ENCODE results near the gene NDUFA1. TPM values are rescaled to one million over a fixed set of nuclear protein-coding genes. Genes with fewer than 3 reads are reported as not detected.

NDUFA1 gene
- total and polyA plus RNA-seq, 4 donors, result 27.4 to 260 (median 63.3) TPM

GRCh38 chrX:119828446-119828845 lies 43.2 kb upstream of the NDUFA1 start:
- no peaks in the 10 kb centered on the region for H3K27me3 ChIP-seq (ENCODE audit: control insufficient read depth in 4 of 4, insufficient read depth in 4 of 4, low read length in 3 of 4)
- peaks cover under 1 to 7% (median 6%) of the 10 kb centered on the region in 4 donors for H3K36me3 ChIP-seq (ENCODE audit: control insufficient read depth in 4 of 4, insufficient read depth in 3 of 4, low read depth in 1 of 4, low read length in 3 of 4)
- WGBS, result 95% methylated on average over 5 of the region's 5 CpGs
- no peak for DNase-seq (ENCODE audit: low spot score)
- TF ChIP-seq EGR1 (IDR thresholded peaks at IDR 0.05; ENCODE audit: low read depth in 2 of 2) (no peak), MAX (IDR thresholded peaks at IDR 0.05) (no peak), FOXA2 (IDR thresholded peaks at IDR 0.05) (no peak), SP1 (IDR thresholded peaks at IDR 0.05) (no peak), ATF3 (IDR thresholded peaks at IDR 0.05) (no peak), NR2F2 (IDR thresholded peaks at IDR 0.05) (no peak), GABPA (IDR thresholded peaks at IDR 0.05 in 1 of 2, conservative IDR thresholded peaks at IDR 0.05 in 1 of 2) (no peak), YY1 (IDR thresholded peaks at IDR 0.05) (no peak), CTCF (IDR thresholded peaks at IDR 0.05; ENCODE audit: low read depth, low read length, missing input control) (no peak)
- no peaks in the 10 kb centered on the region for H3K9me3 ChIP-seq (ENCODE audit: control insufficient read depth in 4 of 4, low read length in 3 of 4)
- no peak overlapping the region for H3K9ac ChIP-seq (ENCODE audit: low read depth in 1 of 2, low read length in 2 of 2)
- peaks cover 0 to 5% (median 0%) of the 10 kb centered on the region in 4 donors for H3K4me1 ChIP-seq (ENCODE audit: control insufficient read depth in 4 of 4, insufficient read depth in 4 of 4, low read length in 3 of 4)
- H3K4me3 ChIP-seq (ENCODE audit: low read depth in 1 of 3, low read length in 3 of 3), result no peak overlapping the region
- H3K27ac ChIP-seq (ENCODE audit: low read depth in 1 of 2, low read length in 2 of 2), result no peak overlapping the region

- H3K36me3 ChIP-seq (ENCODE audit: control insufficient read depth in 4 of 4, insufficient read depth in 3 of 4, low read depth in 1 of 4, low read length in 3 of 4), result peaks cover 4 to 23% (median 16%) of the 10 kb centered on the region in 4 donors
- no peak for DNase-seq (ENCODE audit: low spot score)
- no peak overlapping the region for H3K4me3 ChIP-seq (ENCODE audit: low read depth in 1 of 3, low read length in 3 of 3)
- no peak for TF ChIP-seq RAD21 (IDR thresholded peaks at IDR 0.05)
- no peak for TF ChIP-seq GABPA (IDR thresholded peaks at IDR 0.05 in 1 of 2, conservative IDR thresholded peaks at IDR 0.05 in 1 of 2)
- no peak for TF ChIP-seq EGR1 (IDR thresholded peaks at IDR 0.05; ENCODE audit: low read depth in 2 of 2)
- TF ChIP-seq TAF1 (conservative IDR thresholded peaks at IDR 0.05), result no peak
- H3K9ac ChIP-seq (ENCODE audit: low read depth in 1 of 2, low read length in 2 of 2), result no peak overlapping the region
- no peak overlapping the region for H3K27ac ChIP-seq (ENCODE audit: low read depth in 1 of 2, low read length in 2 of 2)
- H3K9me3 ChIP-seq (ENCODE audit: control insufficient read depth in 4 of 4, low read length in 3 of 4), result no peaks in the 10 kb centered on the region
- 85% methylated on average over 3 of the region's 3 CpGs for WGBS
- no peaks in the 10 kb centered on the region for H3K4me1 ChIP-seq (ENCODE audit: control insufficient read depth in 4 of 4, insufficient read depth in 4 of 4, low read length in 3 of 4)
- no peaks in the 10 kb centered on the region for H3K27me3 ChIP-seq (ENCODE audit: control insufficient read depth in 4 of 4, insufficient read depth in 4 of 4, low read length in 3 of 4)
Measured at GRCh38 chrX:119833905-119834304, 37.7 kb upstream of the NDUFA1 start.

- under 1% methylated on average over 54 of the region's 54 CpGs for WGBS
- Histone ChIP-seq H3K9ac (ENCODE audit: low read depth in 1 of 2, low read length in 2 of 2) (peak within 1 kb of the TSS; percentile 83 to 87), H3K9me3 (ENCODE audit: control insufficient read depth in 4 of 4, low read length in 3 of 4) (no peaks in the 10 kb centered on the region), H3K4me1 (ENCODE audit: control insufficient read depth in 4 of 4, insufficient read depth in 4 of 4, low read length in 3 of 4) (peaks cover 0 to 7% (median 3%) of the 10 kb centered on the region in 4 donors), H3K27ac (ENCODE audit: low read depth in 1 of 2, low read length in 2 of 2) (peak within 1 kb of the TSS; percentile 77 to 86), H3K27me3 (ENCODE audit: control insufficient read depth in 4 of 4, insufficient read depth in 4 of 4, low read length in 3 of 4) (no peaks in the 10 kb centered on the region), H3K4me3 (ENCODE audit: low read depth in 1 of 3, low read length in 3 of 3) (peak within 1 kb of the TSS; percentile 78 to 85 (median 78)), H3K36me3 (ENCODE audit: control insufficient read depth in 4 of 4, insufficient read depth in 3 of 4, low read depth in 1 of 4, low read length in 3 of 4) (peaks cover 0 to 5% (median 1%) of the 10 kb centered on the region in 4 donors)
- DNase-seq (ENCODE audit: low spot score), result peak; percentile 91
- TF ChIP-seq YY1 (IDR thresholded peaks at IDR 0.05) (peak; percentile 98), EGR1 (IDR thresholded peaks at IDR 0.05; ENCODE audit: low read depth in 2 of 2) (no peak), GABPA (IDR thresholded peaks at IDR 0.05 in 1 of 2, conservative IDR thresholded peaks at IDR 0.05 in 1 of 2) (peak in 1 of 2 donors; percentile 60), CTCF (IDR thresholded peaks at IDR 0.05; ENCODE audit: low read depth, low read length, missing input control) (no peak), ATF3 (IDR thresholded peaks at IDR 0.05) (no peak), RAD21 (IDR thresholded peaks at IDR 0.05) (peak; percentile 21 to 32), MAX (IDR thresholded peaks at IDR 0.05) (peak; percentile 48), ZBTB33 (IDR thresholded peaks at IDR 0.05) (peak; percentile 99), SP1 (IDR thresholded peaks at IDR 0.05) (peak; percentile 66), HNF4A (conservative IDR thresholded peaks at IDR 0.05) (peak; percentile 37 to 38), RXRA (IDR thresholded peaks at IDR 0.05) (peak; percentile 54), FOXA1 (IDR thresholded peaks at IDR 0.05) (no peak), JUND (IDR thresholded peaks at IDR 0.05) (no peak)
Measured at GRCh38 chrX:119852382-119853353, 19.0 kb upstream of the NDUFA1 start, which contains the start of gene UPF3B. UPF3B (minus strand) TSS chrX:119852963; CDS start chrX:119852928, 35 bp downstream.

All from liver (tissue), 9 donors.